Measurements from ENCODE around the gene NDFIP1. TPM values are rescaled to one million over a fixed set of nuclear protein-coding genes. Genes with fewer than 3 reads are reported as not detected.

Gene NDFIP1
- total RNA-seq, 6 experiments from 2014 or later, result 50.4 to 61.1 (median 57.1) TPM

GRCh38 chr5:142156839-142157463 is 48.4 kb downstream of the NDFIP1 start:
- peaks cover 0 to 8% (median 3%) of the 10 kb centered on the region in 4 donors for H3K36me3 ChIP-seq
- TF ChIP-seq POLR2A (IDR thresholded peaks at IDR 0.05), result no peak
- TF ChIP-seq, protein P1, sequence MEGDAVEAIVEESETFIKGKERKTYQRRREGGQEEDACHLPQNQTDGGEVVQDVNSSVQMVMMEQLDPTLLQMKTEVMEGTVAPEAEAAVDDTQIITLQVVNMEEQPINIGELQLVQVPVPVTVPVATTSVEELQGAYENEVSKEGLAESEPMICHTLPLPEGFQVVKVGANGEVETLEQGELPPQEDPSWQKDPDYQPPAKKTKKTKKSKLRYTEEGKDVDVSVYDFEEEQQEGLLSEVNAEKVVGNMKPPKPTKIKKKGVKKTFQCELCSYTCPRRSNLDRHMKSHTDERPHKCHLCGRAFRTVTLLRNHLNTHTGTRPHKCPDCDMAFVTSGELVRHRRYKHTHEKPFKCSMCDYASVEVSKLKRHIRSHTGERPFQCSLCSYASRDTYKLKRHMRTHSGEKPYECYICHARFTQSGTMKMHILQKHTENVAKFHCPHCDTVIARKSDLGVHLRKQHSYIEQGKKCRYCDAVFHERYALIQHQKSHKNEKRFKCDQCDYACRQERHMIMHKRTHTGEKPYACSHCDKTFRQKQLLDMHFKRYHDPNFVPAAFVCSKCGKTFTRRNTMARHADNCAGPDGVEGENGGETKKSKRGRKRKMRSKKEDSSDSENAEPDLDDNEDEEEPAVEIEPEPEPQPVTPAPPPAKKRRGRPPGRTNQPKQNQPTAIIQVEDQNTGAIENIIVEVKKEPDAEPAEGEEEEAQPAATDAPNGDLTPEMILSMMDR (IDR thresholded peaks at IDR 0.05), result no peak
- 74% methylated on average over 5 of the region's 5 CpGs for WGBS (ENCODE audit: insufficient coverage, low coverage, low lambda C conversion rate, missing lambda C conversion rate)

DNA sequence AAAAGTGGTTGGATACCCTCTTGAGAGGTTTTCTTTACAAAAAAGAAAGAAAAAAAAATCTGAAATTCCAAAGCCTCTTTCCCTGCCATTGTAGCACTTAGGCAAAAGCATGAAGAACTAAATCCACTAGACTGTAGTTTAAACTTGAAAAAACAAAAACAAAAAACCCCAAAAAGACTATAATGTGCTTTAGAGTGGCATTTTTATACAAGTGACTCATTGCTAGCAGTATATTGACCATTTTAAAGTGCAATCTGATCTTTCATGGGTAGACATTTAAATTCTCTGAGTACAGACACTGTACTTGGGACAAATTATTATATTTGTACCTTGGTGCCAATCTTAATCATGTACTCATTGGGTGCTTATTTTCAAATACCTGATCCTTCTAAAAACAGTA is 50.8 kb downstream of the NDFIP1 start:
- intact Hi-C loops (cut with DNase I), result no loop called here
- TF ChIP-seq POLR2A (IDR thresholded peaks at IDR 0.05), result no peak
- TF ChIP-seq, protein P1 (IDR thresholded peaks at IDR 0.05), result no peak
- Histone ChIP-seq H3K27ac (no peak overlapping the region), H3K27me3 (no peaks in the 10 kb centered on the region), H3K4me3 (no peak overlapping the region), H3K9me3 (no peaks in the 10 kb centered on the region), H3K36me3 (peaks cover 0 to 2% (median 0%) of the 10 kb centered on the region in 4 donors), H3K4me1 (no peaks in the 10 kb centered on the region)
- ATAC-seq, result no peak
- DNase-seq, result no peak

More at GRCh38 chr5:142156839-142157463, 48.4 kb downstream of the NDFIP1 start:
- Histone ChIP-seq H3K9me3 (no peaks in the 10 kb centered on the region), H3K4me1 (no peaks in the 10 kb centered on the region), H3K4me3 (no peak overlapping the region), H3K27me3 (no peaks in the 10 kb centered on the region), H3K27ac (no peak overlapping the region)
- ATAC-seq (peak in 2 of 4 donors; percentile 20 to 28), DNase-seq (no peak)
- intact Hi-C loops (cut with DNase I), result no loop called here

GRCh38 chr5:142164315-142164714 is 55.7 kb downstream of the NDFIP1 start:
- H3K27me3 ChIP-seq, result no peaks in the 10 kb centered on the region
- 83% methylated on average over 5 of the region's 5 CpGs for WGBS (ENCODE audit: insufficient coverage, low coverage, low lambda C conversion rate, missing lambda C conversion rate)
- ATAC-seq, result no peak
- no peaks in the 10 kb centered on the region for H3K9me3 ChIP-seq
- intact Hi-C loops (cut with DNase I), result loop anchor here in 1 of 2 donors (10.0 kb wide), 1 partner anchor 380 kb away; no protein-coding TSS in a partner anchor
- no peak overlapping the region for H3K27ac ChIP-seq
- no peak for TF ChIP-seq POLR2A (IDR thresholded peaks at IDR 0.05)
- TF ChIP-seq, protein P1 (IDR thresholded peaks at IDR 0.05), result no peak
- H3K36me3 ChIP-seq, result no peaks in the 10 kb centered on the region
- no peak overlapping the region for H3K4me3 ChIP-seq
- peaks cover 0 to 1% (median 0%) of the 10 kb centered on the region in 4 donors for H3K4me1 ChIP-seq
- DNase-seq, result no peak

DNA sequence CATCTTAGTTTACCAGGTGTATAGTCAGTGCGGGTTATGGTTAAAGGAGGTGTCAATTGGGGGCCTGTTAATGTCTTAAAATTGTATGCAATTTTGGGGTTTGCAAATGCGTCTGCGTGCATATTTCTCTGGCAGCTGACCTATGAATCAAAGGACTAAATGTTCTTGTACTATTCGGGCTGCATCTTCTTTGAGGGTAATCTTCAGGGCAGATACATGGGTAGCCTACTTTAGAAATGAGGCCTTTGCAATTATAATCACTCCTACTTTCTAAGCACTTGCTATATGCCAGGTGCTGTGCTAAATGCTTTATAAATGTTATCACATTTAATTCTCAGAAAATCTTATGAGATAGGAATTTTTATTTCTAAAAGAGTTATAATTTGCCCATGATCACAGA is 58.2 kb downstream of the NDFIP1 start:
- no peak for TF ChIP-seq POLR2A (IDR thresholded peaks at IDR 0.05)
- TF ChIP-seq, protein P1 (IDR thresholded peaks at IDR 0.05), result no peak
- H3K9me3 ChIP-seq, result no peaks in the 10 kb centered on the region
- intact Hi-C loops (cut with DNase I), result loop anchor here in 1 of 2 donors (10.0 kb wide), 1 partner anchor 378 kb away; no protein-coding TSS in a partner anchor
- 90% methylated on average over 4 of the region's 4 CpGs for WGBS (ENCODE audit: insufficient coverage, low coverage, low lambda C conversion rate, missing lambda C conversion rate)
- DNase-seq (no peak), ATAC-seq (no peak)
- H3K4me3 ChIP-seq, result no peak overlapping the region
- no peaks in the 10 kb centered on the region for H3K27me3 ChIP-seq
- H3K4me1 ChIP-seq, result peaks cover 0 to 3% (median 0%) of the 10 kb centered on the region in 4 donors
- no peak overlapping the region for H3K27ac ChIP-seq
- no peaks in the 10 kb centered on the region for H3K36me3 ChIP-seq

All from right lobe of liver (tissue), 6 donors.